Body of pancreas (tissue), 4 donors: Measurements from ENCODE around the gene NOS1. TPM values are rescaled to one million over a fixed set of nuclear protein-coding genes. Genes with fewer than 3 reads are reported as not detected.
"Not testable (repeated sequence)": the region's sequence is repeated elsewhere in the genome, so short reads cannot be mapped to it uniquely, and the experiment has no call there.

Experiments
- ATAC-seq: fragments of 150-250 bp; one replicate; pipeline ENCODE4 v1.9.1; 2016
- DNase-seq, 4 donors: peaks; one replicate each; pipeline ENCODE4 v3.0.0-alpha.2; 2019
- H3K27ac ChIP-seq, 4 donors: fragments of 200-600 bp; sonication (generic); 1 replicate in 3 of 4; 2 replicates in 1 of 4; pipeline versions ENCODE4 v1.5.1 to v1.6.1; 2016 to 2019; ENCODE audit warnings: mild to moderate bottlenecking in 1 of 4, mixed read lengths in 1 of 4, moderate library complexity in 1 of 4
- H3K27me3 ChIP-seq, 2 donors: fragments of 200-600 bp; sonication (generic); one replicate each; pipeline ENCODE4 v1.6.0; 2016; ENCODE audit warnings: mild to moderate bottlenecking in 1 of 2
- H3K36me3 ChIP-seq, 2 donors: fragments of 200-600 bp; sonication (generic); replicated peaks in 1 of 2; 2 replicates each; pipeline ENCODE4 v1.5.1; 2016; ENCODE audit warnings: low read depth in 2 of 2; ENCODE audit not compliant: insufficient read depth in 1 of 2
- H3K4me1 ChIP-seq: fragments of 200-600 bp; sonication (generic); one replicate; pipeline ENCODE4 v1.6.0; 2016
- H3K4me3 ChIP-seq, 2 donors: fragments of 200-600 bp; sonication (generic); 1 replicate in 1 of 2; 2 replicates in 1 of 2; pipeline ENCODE4 v1.5.1; 2016 to 2019
- H3K9me3 ChIP-seq, 3 donors: fragments of 200-600 bp; sonication (generic); 1 replicate in 2 of 3; 2 replicates in 1 of 3; pipeline ENCODE4 v1.5.1; 2016
- POLR2A ChIP-seq, 3 donors: fragments of 450-650 bp; IDR thresholded peaks; one replicate each; pipeline ENCODE4 v1.6.1; 2016; ENCODE audit warnings: antibody characterized with exemption in 3 of 3, mild to moderate bottlenecking in 2 of 3
- WGBS, 2 donors: methylation state at CpG; one replicate each; pipeline ENCODE4 v1.1.5; 2017; 5-methylcytosine and 5-hydroxymethylcytosine counted together
- intact Hi-C: fragments of 100-400 bp; cut with DNase I; formaldehyde crosslinking; loops from one replicate; pipeline ENCODE4 v1.15.1; 2023
- total RNA-seq, 2 donors: library from RNA; depleted of rRNA; stranded (reverse); fragments of >200 nt; gene quantifications; one replicate each; pipeline ENCODE4 v1.1.0, GENCODE V29; 2016
- TF ChIP-seq, protein P1 (sequence below), 7 experiments: fragments of 450-650 bp in 4 of 7; fragments of 200-600 bp in 3 of 7; sonication (generic) in 3 of 7; IDR thresholded peaks; one replicate each; pipeline ENCODE4 v1.5.1; 2016 to 2019; ENCODE audit warnings: antibody characterized with exemption in 7 of 7

The NOS1 gene
- total RNA-seq, 2 donors from 2014 or later, result 0.78 to 12.9 TPM

DNA sequence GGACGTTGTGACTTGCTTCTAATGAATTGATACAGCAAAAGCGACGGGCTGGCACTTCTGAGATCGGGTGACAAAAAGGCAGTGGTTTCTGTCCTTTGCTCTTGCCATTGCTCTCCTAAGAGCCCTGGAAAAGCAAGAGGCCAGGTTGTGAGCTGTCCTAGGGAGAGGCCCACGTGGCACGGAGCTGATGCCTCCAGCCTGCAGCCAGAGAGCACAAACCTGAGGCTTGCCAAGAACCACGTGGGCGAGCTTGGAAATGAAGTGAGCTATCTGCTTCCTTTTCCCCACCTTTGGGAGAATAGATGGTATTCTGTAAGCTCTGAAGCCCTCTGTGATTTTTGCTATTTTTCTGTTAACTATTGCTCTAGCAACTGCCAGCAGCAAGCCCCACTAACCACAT is 26.4 kb upstream of the NOS1 start:
- DNase-seq (no peak), ATAC-seq (no peak)
- no peaks in the 10 kb centered on the region for H3K4me1 ChIP-seq
- no peaks in the 10 kb centered on the region for H3K9me3 ChIP-seq
- no peaks in the 10 kb centered on the region for H3K27me3 ChIP-seq
- intact Hi-C loops, result no loop called here
- 84 to 89% methylated on average over 8 of the region's 8 CpGs for WGBS, 2 donors
- no peaks in the 10 kb centered on the region for H3K36me3 ChIP-seq
- no peak overlapping the region for H3K4me3 ChIP-seq
- no peak for TF ChIP-seq POLR2A (IDR thresholded peaks at IDR 0.05)
- TF ChIP-seq, protein P1, sequence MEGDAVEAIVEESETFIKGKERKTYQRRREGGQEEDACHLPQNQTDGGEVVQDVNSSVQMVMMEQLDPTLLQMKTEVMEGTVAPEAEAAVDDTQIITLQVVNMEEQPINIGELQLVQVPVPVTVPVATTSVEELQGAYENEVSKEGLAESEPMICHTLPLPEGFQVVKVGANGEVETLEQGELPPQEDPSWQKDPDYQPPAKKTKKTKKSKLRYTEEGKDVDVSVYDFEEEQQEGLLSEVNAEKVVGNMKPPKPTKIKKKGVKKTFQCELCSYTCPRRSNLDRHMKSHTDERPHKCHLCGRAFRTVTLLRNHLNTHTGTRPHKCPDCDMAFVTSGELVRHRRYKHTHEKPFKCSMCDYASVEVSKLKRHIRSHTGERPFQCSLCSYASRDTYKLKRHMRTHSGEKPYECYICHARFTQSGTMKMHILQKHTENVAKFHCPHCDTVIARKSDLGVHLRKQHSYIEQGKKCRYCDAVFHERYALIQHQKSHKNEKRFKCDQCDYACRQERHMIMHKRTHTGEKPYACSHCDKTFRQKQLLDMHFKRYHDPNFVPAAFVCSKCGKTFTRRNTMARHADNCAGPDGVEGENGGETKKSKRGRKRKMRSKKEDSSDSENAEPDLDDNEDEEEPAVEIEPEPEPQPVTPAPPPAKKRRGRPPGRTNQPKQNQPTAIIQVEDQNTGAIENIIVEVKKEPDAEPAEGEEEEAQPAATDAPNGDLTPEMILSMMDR (IDR thresholded peaks at IDR 0.05), result no peak
- H3K27ac ChIP-seq, result no peak overlapping the region

DNA sequence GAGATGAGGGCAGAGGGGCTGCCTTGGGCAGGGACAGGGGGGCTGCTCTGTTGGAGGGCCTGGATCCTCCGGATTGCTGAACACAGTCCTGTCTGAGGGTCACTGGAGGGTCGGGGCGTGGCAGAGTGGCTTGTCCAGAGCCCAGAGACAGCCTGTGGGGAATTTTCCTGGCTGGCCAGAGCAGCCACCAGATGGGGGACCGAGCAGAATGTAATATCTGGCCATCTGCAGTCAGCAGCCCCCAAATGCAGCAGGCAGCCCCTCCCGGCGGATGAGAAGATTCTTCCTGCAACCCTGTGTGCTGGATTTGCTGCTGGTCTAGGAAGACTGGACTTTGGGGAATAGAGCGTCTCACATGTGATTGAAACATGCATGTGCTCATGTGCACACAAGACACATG is 23.3 kb upstream of the NOS1 start:
- Histone ChIP-seq H3K36me3 (no peaks in the 10 kb centered on the region), H3K4me1 (no peaks in the 10 kb centered on the region), H3K4me3 (no peak overlapping the region), H3K9me3 (no peaks in the 10 kb centered on the region), H3K27ac (no peak overlapping the region), H3K27me3 (no peaks in the 10 kb centered on the region)
- DNase-seq (no peak), ATAC-seq (no peak)
- intact Hi-C loops, result no loop called here
- no peak for TF ChIP-seq POLR2A (IDR thresholded peaks at IDR 0.05)
- TF ChIP-seq, protein P1 (IDR thresholded peaks at IDR 0.05), result no peak
- WGBS, 2 donors, result 82 to 85% methylated on average over 4 to 7 of the region's 7 CpGs

DNA sequence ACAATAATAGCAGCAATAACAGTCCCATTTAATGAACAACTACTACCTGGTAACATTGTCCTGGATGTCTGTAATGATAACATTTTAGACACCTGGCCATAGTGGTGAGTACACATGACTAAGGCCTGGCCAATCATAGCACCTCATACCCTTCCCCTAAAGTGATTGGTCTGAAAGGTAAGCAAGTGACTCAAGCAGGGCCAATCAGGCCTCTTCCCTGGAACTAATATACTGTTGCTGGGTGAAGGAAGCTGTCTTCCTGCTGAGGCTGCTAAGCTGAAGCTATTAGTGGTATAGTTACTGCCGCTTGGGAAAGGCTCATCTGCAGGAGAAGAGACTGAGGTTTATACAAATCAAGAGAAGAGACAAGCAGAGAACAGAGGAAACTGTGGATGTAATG is 18.7 kb upstream of the NOS1 start:
- no peaks in the 10 kb centered on the region for H3K9me3 ChIP-seq
- no peaks in the 10 kb centered on the region for H3K36me3 ChIP-seq
- no peak overlapping the region for H3K4me3 ChIP-seq
- ATAC-seq, result no peak
- DNase-seq, result no peak
- no peak for TF ChIP-seq POLR2A (IDR thresholded peaks at IDR 0.05)
- H3K4me1 ChIP-seq, result no peaks in the 10 kb centered on the region
- intact Hi-C loops, result no loop called here
- H3K27me3 ChIP-seq, result no peaks in the 10 kb centered on the region
- H3K27ac ChIP-seq, result no peak overlapping the region
- WGBS, 2 donors, result 64 to 93% methylated on average over 1 of the region's 1 CpG

- TF ChIP-seq, protein P1 (IDR thresholded peaks at IDR 0.05), result no peak
- TF ChIP-seq POLR2A (IDR thresholded peaks at IDR 0.05), result no peak
- no peak overlapping the region for H3K4me3 ChIP-seq
- H3K36me3 ChIP-seq, result no peaks in the 10 kb centered on the region
- no peak for ATAC-seq
- H3K9me3 ChIP-seq, result no peaks in the 10 kb centered on the region
- intact Hi-C loops, result no loop called here
- no peak for DNase-seq
- no peaks in the 10 kb centered on the region for H3K27me3 ChIP-seq
- no peaks in the 10 kb centered on the region for H3K4me1 ChIP-seq
- no peak overlapping the region for H3K27ac ChIP-seq
- 95 to 98% methylated on average over 2 of the region's 2 CpGs for WGBS, 2 donors
These were observed 16.3 kb upstream of the NOS1 start for GRCh38 chr12:117377758-117378157.

DNA sequence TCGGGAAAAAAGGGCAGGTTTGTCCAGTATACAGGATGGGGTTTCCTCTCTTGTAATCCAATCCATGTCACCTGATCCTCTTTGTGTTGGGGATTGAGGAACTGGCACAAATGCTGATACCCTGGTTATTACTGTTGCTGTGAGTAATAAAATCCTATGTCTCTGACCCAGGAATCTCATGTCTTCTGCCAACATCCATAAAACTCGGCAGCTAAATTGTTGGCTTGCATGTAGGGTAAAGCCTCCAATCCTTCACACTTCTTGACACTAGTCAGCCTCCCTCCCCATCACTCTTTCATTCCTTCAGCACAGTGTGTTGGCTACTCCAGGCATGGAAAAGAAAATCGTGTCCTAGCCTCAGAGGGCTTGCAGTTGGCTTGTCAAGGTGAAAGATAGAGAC is 9.2 kb upstream of the NOS1 start:
- no peak for TF ChIP-seq POLR2A (IDR thresholded peaks at IDR 0.05)
- TF ChIP-seq, protein P1 (IDR thresholded peaks at IDR 0.05), result no peak
- no peaks in the 10 kb centered on the region for H3K27me3 ChIP-seq
- no peaks in the 10 kb centered on the region for H3K36me3 ChIP-seq
- no peaks in the 10 kb centered on the region for H3K9me3 ChIP-seq
- WGBS, 2 donors, result 57 to 60% methylated on average over 3 of the region's 3 CpGs
- DNase-seq, result no peak
- intact Hi-C loops, result no loop called here
- H3K27ac ChIP-seq, result no peak overlapping the region
- H3K4me1 ChIP-seq, result no peaks in the 10 kb centered on the region
- no peak for ATAC-seq
- H3K4me3 ChIP-seq, result no peak overlapping the region

- not testable (repeated sequence) for H3K27ac ChIP-seq, H3K36me3 ChIP-seq, H3K4me1 ChIP-seq, ATAC-seq, DNase-seq, H3K27me3 ChIP-seq, H3K4me3 ChIP-seq, H3K9me3 ChIP-seq
- WGBS, 2 donors, result 59 to 74% methylated on average over 17 of the region's 17 CpGs
- intact Hi-C loops, result loop anchor here (5.0 kb wide), 1 partner anchor 467 kb away; no protein-coding TSS in a partner anchor
These were observed 8.6 kb upstream of the NOS1 start for GRCh38 chr12:117370000-117370399.
